OCI-LY7 (cell line): ENCODE measurements around the gene MUC12. TPM values are rescaled to one million over a fixed set of nuclear protein-coding genes. Genes with fewer than 3 reads are reported as not detected.

Experiments used
- BruUV-seq: library from RNA; stranded (reverse); fragments of 400-500 nt; replicated peaks from 2 replicates; lab custom pipeline; 2021; lab: Mats Ljungman, UMichigan
- CTCF ChIA-PET: fragments of 300-600 bp; sonication (Branson Sonifier 250); formaldehyde crosslinking; loops from one replicate; lab custom pipeline; 2022; ENCODE audit warnings: antibody characterized with exemption; ENCODE audit not compliant: unreplicated experiment; lab: Charles Lee
- POLR2A ChIA-PET: fragments of 300-600 bp; sonication (Branson Sonifier 250); formaldehyde crosslinking; loops from one replicate; lab custom pipeline; 2022; ENCODE audit warnings: antibody characterized with exemption; lab: Charles Lee
- DNase-seq: peaks from one replicate; pipeline ENCODE4 v3.0.0-alpha.2; 2015; ENCODE audit warnings: low spot score
- H2AFZ ChIP-seq: fragments of 200-600 bp; sonication (generic), shearing (Covaris generic); 2 replicates; pipeline ENCODE4 v1.6.1; 2014; ENCODE audit warnings: mild to moderate bottlenecking, antibody characterized with exemption, low read length, moderate library complexity
- H3K27ac ChIP-seq: fragments of 200-600 bp; sonication (generic); 2 replicates; pipeline ENCODE4 v1.5.1; 2014; ENCODE audit warnings: mixed run types, low read depth, mild to moderate bottlenecking, moderate library complexity, low read length, inconsistent platforms; ENCODE audit not compliant: poor library complexity, severe bottlenecking
- H3K36me3 ChIP-seq: fragments of 200-600 bp; sonication (generic); 2 replicates; pipeline ENCODE4 v1.6.1; 2014; ENCODE audit warnings: mild to moderate bottlenecking, antibody characterized with exemption, low read length, moderate library complexity, mixed read lengths; ENCODE audit not compliant: insufficient read depth
- H3K4me1 ChIP-seq: fragments of 200-600 bp; sonication (generic); 2 replicates; pipeline ENCODE4 v1.5.1; 2014; ENCODE audit warnings: mild to moderate bottlenecking, low read length; ENCODE audit not compliant: insufficient read depth, poor library complexity, severe bottlenecking
- H3K4me2 ChIP-seq: fragments of 200-600 bp; sonication (generic); 2 replicates; pipeline ENCODE4 v1.6.1; 2014; ENCODE audit warnings: mild to moderate bottlenecking, low read length
- H3K4me3 ChIP-seq: fragments of 200-600 bp; sonication (generic); 2 replicates; pipeline ENCODE4 v1.5.1; 2014; ENCODE audit warnings: mild to moderate bottlenecking, low read depth, low read length; ENCODE audit not compliant: poor library complexity, severe bottlenecking
- H3K79me2 ChIP-seq: fragments of 200-600 bp; sonication (generic); 2 replicates; pipeline ENCODE4 v1.6.1; 2016; ENCODE audit warnings: low read depth, mild to moderate bottlenecking, low read length, moderate library complexity, mixed read lengths; ENCODE audit not compliant: insufficient read depth
- H3K9me2 ChIP-seq: fragments of 200-600 bp; sonication (generic); 2 replicates; pipeline ENCODE4 v1.6.1; 2016; ENCODE audit warnings: mild to moderate bottlenecking, low read length, mixed read lengths; ENCODE audit not compliant: insufficient read depth
- H3K9me3 ChIP-seq: fragments of 200-600 bp; sonication (generic); 2 replicates; pipeline ENCODE4 v1.6.1; 2014; ENCODE audit warnings: mild to moderate bottlenecking, mixed run types, low read length, mixed read lengths
- H4K20me1 ChIP-seq: fragments of 200-600 bp; sonication (generic); 2 replicates; pipeline ENCODE4 v1.6.1; 2014; ENCODE audit warnings: mild to moderate bottlenecking, antibody characterized with exemption, low read length, moderate library complexity, mixed read lengths; ENCODE audit not compliant: insufficient read depth
- EZH2phosphoT487 ChIP-seq: fragments of 200-600 bp; sonication (generic); IDR thresholded peaks from 2 replicates; pipeline ENCODE4 v1.6.1; 2018; ENCODE audit warnings: low read depth, borderline replicate concordance, mild to moderate bottlenecking, mixed run types, antibody characterized with exemption, low read length, moderate library complexity, mixed read lengths
- intact Hi-C: fragments of 100-400 bp; cut with micrococcal nuclease; formaldehyde crosslinking; loops from one replicate; pipeline ENCODE4 v1.10.0; 2022; ENCODE audit not compliant: unreplicated experiment
- total RNA-seq, 2 experiments: library from RNA; depleted of rRNA in 1 of 2; stranded (reverse); fragments of >200 nt in 1 of 2; shearing (Covaris generic) in 1 of 2; gene quantifications; 2 replicates each; pipeline ENCODE4 v1.2.3, GENCODE V29; 2014 to 2022
- TF ChIP-seq, protein P1 (sequence below): fragments of 200-600 bp; sonication (generic); conservative IDR thresholded peaks from 2 replicates; pipeline ENCODE4 v1.5.1; 2014; ENCODE audit warnings: mild to moderate bottlenecking, antibody characterized with exemption, low read length, moderate library complexity, mixed read lengths

MUC12 gene
- total RNA-seq, 2 experiments from 2014 or later = not detected

DNA sequence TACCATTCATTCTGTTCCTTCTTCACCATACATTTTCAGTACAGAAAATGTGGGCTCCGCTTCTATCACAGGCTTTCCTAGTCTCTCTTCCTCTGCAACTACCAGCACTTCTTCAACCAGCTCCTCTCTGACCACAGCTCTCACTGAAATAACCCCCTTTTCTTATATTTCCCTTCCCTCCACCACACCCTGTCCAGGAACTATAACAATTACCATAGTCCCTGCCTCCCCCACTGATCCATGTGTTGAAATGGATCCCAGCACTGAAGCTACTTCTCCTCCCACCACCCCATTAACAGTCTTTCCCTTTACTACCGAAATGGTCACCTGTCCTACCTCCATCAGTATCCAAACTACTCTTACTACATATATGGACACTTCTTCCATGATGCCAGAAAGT is 9.5 kb upstream of the MUC12 start:
- no peaks in the 10 kb centered on the region for H3K4me1 ChIP-seq
- no TSS peak for BruUV-seq
- H3K36me3 ChIP-seq = no peaks in the 10 kb centered on the region
- H2AFZ ChIP-seq = no peak overlapping the region
- TF ChIP-seq, protein P1, sequence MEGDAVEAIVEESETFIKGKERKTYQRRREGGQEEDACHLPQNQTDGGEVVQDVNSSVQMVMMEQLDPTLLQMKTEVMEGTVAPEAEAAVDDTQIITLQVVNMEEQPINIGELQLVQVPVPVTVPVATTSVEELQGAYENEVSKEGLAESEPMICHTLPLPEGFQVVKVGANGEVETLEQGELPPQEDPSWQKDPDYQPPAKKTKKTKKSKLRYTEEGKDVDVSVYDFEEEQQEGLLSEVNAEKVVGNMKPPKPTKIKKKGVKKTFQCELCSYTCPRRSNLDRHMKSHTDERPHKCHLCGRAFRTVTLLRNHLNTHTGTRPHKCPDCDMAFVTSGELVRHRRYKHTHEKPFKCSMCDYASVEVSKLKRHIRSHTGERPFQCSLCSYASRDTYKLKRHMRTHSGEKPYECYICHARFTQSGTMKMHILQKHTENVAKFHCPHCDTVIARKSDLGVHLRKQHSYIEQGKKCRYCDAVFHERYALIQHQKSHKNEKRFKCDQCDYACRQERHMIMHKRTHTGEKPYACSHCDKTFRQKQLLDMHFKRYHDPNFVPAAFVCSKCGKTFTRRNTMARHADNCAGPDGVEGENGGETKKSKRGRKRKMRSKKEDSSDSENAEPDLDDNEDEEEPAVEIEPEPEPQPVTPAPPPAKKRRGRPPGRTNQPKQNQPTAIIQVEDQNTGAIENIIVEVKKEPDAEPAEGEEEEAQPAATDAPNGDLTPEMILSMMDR = no peak
- TF ChIP-seq EZH2phosphoT487 = no peak
- no peak overlapping the region for H3K4me2 ChIP-seq
- intact Hi-C loops = no loop called here
- H4K20me1 ChIP-seq = no peaks in the 10 kb centered on the region
- no peak for DNase-seq
- POLR2A ChIA-PET = no interaction called here
- CTCF ChIA-PET = interaction anchor here (0.6 kb wide), 1 partner anchor 70 kb away, joined by 5 read pairs; the partner anchor contains the start of gene UFSP1
- no peaks in the 10 kb centered on the region for H3K79me2 ChIP-seq
- no peak overlapping the region for H3K27ac ChIP-seq
- no peaks in the 10 kb centered on the region for H3K9me2 ChIP-seq
- H3K4me3 ChIP-seq = no peak overlapping the region
- H3K9me3 ChIP-seq = no peaks in the 10 kb centered on the region

DNA sequence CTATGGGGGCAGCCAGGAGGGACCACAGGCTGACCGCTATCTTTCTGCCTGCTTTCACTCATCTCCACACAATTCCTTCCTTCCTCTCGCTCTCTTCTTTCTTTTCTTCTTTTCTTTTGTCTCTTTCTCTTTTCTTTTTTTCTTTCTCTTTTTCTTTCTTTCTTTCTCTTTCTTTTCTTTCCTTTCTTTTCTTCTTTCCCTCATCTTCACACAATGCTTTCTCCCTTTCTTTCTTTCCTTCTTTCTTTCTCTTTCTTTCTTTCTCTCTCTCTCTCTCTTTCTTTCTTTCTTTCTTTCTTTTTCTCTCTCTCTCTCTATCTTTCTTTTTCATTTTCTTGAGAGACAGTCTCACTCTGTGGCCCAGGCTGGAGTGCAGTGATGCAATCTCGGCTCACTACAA is 6.8 kb upstream of the MUC12 start:
- CTCF ChIA-PET = no interaction called here
- Histone ChIP-seq H3K4me2 (no peak overlapping the region), H3K4me3 (no peak overlapping the region), H3K9me2 (no peaks in the 10 kb centered on the region), H3K27ac (no peak overlapping the region), H2AFZ (no peak overlapping the region), H3K4me1 (peaks cover 4% of the 10 kb centered on the region), H4K20me1 (no peaks in the 10 kb centered on the region), H3K79me2 (no peaks in the 10 kb centered on the region), H3K36me3 (no peaks in the 10 kb centered on the region), H3K9me3 (no peaks in the 10 kb centered on the region)
- intact Hi-C loops = no loop called here
- DNase-seq = no peak
- POLR2A ChIA-PET = no interaction called here
- TF ChIP-seq, protein P1 = no peak
- no peak for TF ChIP-seq EZH2phosphoT487
- BruUV-seq = no TSS peak

DNA sequence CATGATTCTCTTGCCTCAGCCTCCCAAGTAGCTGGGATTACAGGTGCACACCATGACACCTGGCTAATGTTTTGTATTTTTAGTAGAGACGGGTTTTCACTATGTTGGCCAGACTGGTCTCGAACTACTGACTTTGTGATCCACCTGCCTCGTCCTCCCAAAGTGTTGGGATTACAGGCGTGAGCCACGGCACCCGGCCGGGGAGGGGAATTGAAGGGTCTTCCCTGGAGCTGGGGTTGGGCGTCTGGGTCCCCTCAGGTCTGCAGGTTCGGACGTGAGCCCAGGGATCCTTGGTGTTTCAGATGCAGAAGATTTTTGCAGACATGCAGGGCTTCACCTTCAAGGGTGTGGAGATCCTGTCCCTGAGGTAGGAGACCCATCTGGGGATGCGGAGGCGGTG is 6.0 kb upstream of the MUC12 start:
- ChIA-PET POLR2A (no interaction called here), CTCF (no interaction called here)
- Histone ChIP-seq H3K27ac (no peak overlapping the region), H2AFZ (no peak overlapping the region), H4K20me1 (no peaks in the 10 kb centered on the region), H3K36me3 (no peaks in the 10 kb centered on the region), H3K9me3 (no peaks in the 10 kb centered on the region), H3K79me2 (no peaks in the 10 kb centered on the region), H3K4me2 (no peak overlapping the region), H3K4me3 (no peak overlapping the region), H3K4me1 (peaks cover 4% of the 10 kb centered on the region), H3K9me2 (no peaks in the 10 kb centered on the region)
- DNase-seq = no peak
- intact Hi-C loops = no loop called here
- no TSS peak for BruUV-seq
- no peak for TF ChIP-seq EZH2phosphoT487
- TF ChIP-seq, protein P1 = no peak
